ENCODE measurements around the gene ARID5A.

Gene ARID5A

DNA sequence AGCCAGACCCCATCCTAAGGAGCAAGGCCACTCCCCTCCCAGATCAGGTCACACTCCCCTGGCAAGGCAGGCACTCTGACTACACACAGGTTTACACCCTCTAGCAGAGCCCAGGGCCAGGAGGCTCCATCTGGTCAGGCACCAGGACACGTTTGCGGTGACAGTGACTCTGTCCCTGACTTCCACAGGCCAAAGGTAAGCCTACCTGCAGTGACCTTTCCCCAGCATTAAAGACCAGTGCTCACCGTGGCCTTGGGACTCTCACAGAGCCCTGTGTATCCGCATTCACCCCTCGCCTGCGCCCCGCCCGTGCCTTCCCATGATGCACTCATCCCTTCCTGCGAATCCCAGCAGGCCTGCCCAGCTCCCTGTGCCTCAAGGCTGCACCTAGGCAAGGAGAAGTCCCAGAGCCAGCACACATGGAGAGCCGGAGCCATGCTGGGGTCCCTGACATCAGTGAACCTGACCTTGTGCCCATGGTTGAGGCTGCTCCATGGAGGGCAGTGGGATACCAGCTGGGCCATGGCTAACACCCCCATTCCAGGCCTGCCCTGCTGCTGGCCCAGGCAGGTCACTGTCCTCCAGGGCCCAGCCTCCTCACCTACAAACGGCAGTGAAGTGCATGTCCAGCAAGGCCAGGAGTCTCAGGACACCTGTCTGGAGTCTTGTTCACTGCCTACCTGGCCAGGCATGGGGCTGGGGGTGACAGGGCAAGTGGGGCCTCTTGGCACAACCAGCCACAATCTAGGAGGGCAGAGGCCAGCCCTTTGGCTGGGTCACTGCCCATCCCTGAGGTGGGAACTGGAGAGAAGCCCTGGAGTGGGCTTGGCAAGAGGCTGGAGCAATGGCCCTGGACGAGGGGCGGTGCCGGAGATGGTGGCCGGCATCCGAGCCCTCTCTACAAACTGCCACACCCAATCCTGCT lies 34.4 kb upstream of the ARID5A start:
- no peak for TF ChIP-seq CTCF (IDR thresholded peaks at IDR 0.05; ENCODE audit: control insufficient read depth, extremely low read depth, insufficient read depth)
- DNase-seq (ENCODE audit: low read depth), result no peak
- H3K4me3 ChIP-seq (ENCODE audit: low read depth, low read length), result no peak overlapping the region

GRCh38 chr2:96502891-96503636 lies 33.5 kb upstream of the ARID5A start:
- H3K4me3 ChIP-seq (ENCODE audit: low read depth, low read length), result no peak overlapping the region
- no peak for DNase-seq (ENCODE audit: low read depth)
- no peak for TF ChIP-seq CTCF (IDR thresholded peaks at IDR 0.05; ENCODE audit: control insufficient read depth, extremely low read depth, insufficient read depth)

DNA sequence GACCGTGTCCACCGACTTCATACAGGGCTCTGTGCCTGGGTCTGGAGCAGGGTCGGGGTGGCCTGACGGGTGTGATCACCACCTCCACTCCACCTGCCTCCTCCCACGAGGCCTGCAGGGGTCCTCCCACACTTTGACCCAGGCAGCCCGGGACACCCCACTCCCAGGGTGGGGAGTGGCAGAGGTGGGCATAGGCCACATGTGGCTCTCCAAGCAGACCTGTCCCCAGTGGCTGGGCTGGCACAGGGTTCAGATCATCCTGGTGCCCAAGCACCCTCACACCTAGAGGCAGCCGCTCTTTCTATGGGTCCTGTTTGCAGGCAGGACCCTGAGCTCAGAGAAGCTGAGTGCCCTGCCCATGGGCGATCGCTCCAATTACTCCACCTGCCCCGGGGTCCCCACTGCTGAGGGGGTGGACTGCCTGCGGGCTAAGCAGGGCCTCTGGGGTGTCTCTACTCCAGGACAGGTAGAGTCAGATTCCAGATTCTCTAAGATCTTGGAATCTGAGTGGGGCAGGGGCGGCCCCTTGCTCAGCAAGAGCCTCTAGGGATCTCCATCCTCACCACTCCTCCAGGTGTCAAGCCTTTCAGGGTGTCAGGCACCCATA lies 32.8 kb upstream of the ARID5A start:
- TF ChIP-seq CTCF (IDR thresholded peaks at IDR 0.05; ENCODE audit: control insufficient read depth, extremely low read depth, insufficient read depth), result no peak
- no peak for DNase-seq (ENCODE audit: low read depth)
- no peak overlapping the region for H3K4me3 ChIP-seq (ENCODE audit: low read depth, low read length)

GRCh38 chr2:96505231-96505889 lies 31.2 kb upstream of the ARID5A start, which contains the start of gene NEURL3:
TSS of gene NEURL3 (minus strand) at chr2:96505357. CDS start at chr2:96505286, 71 bp downstream.
- TF ChIP-seq CTCF (IDR thresholded peaks at IDR 0.05; ENCODE audit: control insufficient read depth, extremely low read depth, insufficient read depth), result no peak
- H3K4me3 ChIP-seq (ENCODE audit: low read depth, low read length), result no peak within 1 kb of the TSS
- DNase-seq (ENCODE audit: low read depth), result peak; percentile 42

DNA sequence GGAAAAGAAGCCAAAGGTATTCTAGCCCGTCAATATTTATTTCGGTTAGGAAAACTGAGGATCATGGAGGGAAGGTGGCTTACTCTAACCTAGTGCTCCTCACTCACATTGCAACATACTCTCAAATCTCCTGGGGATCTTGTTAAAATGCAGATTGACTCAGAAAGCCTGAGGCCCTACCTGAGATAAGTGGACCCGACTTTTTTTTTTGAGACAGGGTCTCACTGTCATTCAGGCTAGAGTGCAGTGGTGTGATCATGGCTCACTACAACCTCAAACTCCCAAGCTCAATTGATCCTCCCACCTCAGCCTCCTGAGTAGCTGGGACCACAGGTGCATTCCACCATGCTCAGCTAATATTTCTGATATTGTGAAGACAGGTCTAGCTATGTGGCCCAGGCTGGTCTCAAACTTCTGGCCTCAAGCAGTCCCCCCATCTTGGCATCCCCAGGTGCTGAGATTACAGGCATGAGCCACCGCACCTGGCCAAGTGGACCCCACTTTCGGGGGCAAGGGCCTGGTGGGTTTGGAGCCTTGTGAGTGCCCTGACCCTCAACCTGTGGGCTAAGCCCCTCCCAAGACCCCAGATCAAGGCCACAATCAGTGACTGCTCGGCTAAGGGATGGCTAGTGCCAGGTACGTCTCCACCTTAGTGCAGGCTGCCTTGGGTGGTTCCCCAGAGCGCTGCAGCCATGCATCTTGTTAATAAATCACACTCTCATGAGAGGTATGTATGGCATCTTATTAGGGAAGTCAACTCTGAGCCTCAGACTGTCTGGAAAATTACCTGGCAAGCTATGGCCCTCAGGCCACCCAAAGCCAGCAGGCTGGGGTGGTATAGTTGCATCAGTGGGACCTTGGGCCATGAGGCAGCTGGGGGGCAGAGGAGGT lies 30.3 kb upstream of the ARID5A start:
- no peak for TF ChIP-seq CTCF (IDR thresholded peaks at IDR 0.05; ENCODE audit: control insufficient read depth, extremely low read depth, insufficient read depth)
- DNase-seq (ENCODE audit: low read depth), result no peak
- no peak overlapping the region for H3K4me3 ChIP-seq (ENCODE audit: low read depth, low read length)

DNA sequence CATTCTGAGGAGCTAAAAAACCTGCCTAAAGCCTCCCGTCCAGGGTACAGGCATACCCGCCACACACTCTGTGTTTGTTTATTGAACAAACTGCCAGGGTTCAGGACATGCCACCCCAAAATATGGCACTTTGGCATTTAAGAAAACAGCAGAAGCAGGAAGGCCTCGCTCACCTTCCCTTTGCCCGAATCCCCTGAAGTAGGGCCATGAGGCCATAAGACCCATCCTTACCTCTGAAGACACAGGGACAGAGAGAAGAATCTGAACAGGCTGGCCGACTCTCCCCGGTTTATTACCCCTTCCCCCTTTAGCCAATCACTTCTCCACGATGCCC lies 29.7 kb upstream of the ARID5A start:
- no peak overlapping the region for H3K4me3 ChIP-seq (ENCODE audit: low read depth, low read length)
- no peak for TF ChIP-seq CTCF (IDR thresholded peaks at IDR 0.05; ENCODE audit: control insufficient read depth, extremely low read depth, insufficient read depth)
- no peak for DNase-seq (ENCODE audit: low read depth)
